ENCODE measurements around the gene COBL.

GRCh38 chr7:51078653-51079052 is 238.0 kb downstream of the COBL start:
- TF ChIP-seq EZH2phosphoT487 (IDR thresholded peaks at IDR 0.05; ENCODE audit: insufficient read depth, low read depth) (no peak), EZH2 (IDR thresholded peaks at IDR 0.05; ENCODE audit: insufficient read depth, poor library complexity, severe bottlenecking) (no peak)

All from GM23248 (cell line).